Panc1 (cell line): ENCODE results near the gene CACNA1I. TPM values are rescaled to one million over a fixed set of nuclear protein-coding genes. Genes with fewer than 3 reads are reported as not detected.

ENCODE experiments used
- ATAC-seq: fragments of 200-7000 bp; cut with Tn5 transposase; 2 replicates; pipeline ENCODE4 v1.9.1; 2020; ENCODE audit warnings: mild to moderate bottlenecking, moderate library complexity
- BruUV-seq: library from RNA; stranded (reverse); fragments of 400-500 nt; replicated peaks from 2 replicates; lab custom pipeline; 2021; lab: Mats Ljungman, UMichigan
- CTCF ChIA-PET: fragments of 300-600 bp; sonication (Branson Sonifier 250); formaldehyde crosslinking; loops from one replicate; lab custom pipeline; 2022; ENCODE audit warnings: antibody characterized with exemption; lab: Charles Lee
- POLR2A ChIA-PET: fragments of 300-600 bp; sonication (Branson Sonifier 250); formaldehyde crosslinking; loops from one replicate; lab custom pipeline; 2022; ENCODE audit warnings: antibody characterized with exemption; lab: Charles Lee
- DNase-seq: peaks from one replicate; pipeline ENCODE4 v3.0.0-alpha.2; 2010; ENCODE audit warnings: low read depth, low spot score
- H3K27ac ChIP-seq: 2 replicates; pipeline ENCODE4 v1.5.1; 2011; ENCODE audit warnings: mild to moderate bottlenecking, low read length, inconsistent platforms
- H3K27me3 ChIP-seq: fragments of 200-500 bp; sonication (Bioruptor generic); 2 replicates; pipeline ENCODE4 v1.6.0; 2014; ENCODE audit warnings: low read length, inconsistent platforms; ENCODE audit not compliant: control insufficient read depth, insufficient read depth
- H3K36me3 ChIP-seq: fragments of 200-500 bp; sonication (Bioruptor generic); 2 replicates; pipeline ENCODE4 v1.5.1; 2014; ENCODE audit warnings: inconsistent platforms, mild to moderate bottlenecking, low read length, moderate library complexity; ENCODE audit not compliant: control insufficient read depth, insufficient read depth
- H3K4me1 ChIP-seq: 2 replicates; pipeline ENCODE4 v1.5.1; 2011; ENCODE audit warnings: inconsistent platforms, mild to moderate bottlenecking, low read length, moderate library complexity; ENCODE audit not compliant: control insufficient read depth, insufficient read depth
- H3K4me3 ChIP-seq, 2 experiments: 2 replicates each; pipeline ENCODE4 v1.5.1; 2011 to 2012; ENCODE audit warnings: low read depth in 2 of 2, low read length in 2 of 2, mild to moderate bottlenecking in 2 of 2, inconsistent platforms in 1 of 2, moderate library complexity in 1 of 2
- H3K9me3 ChIP-seq: fragments of 200-500 bp; sonication (Bioruptor generic); 2 replicates; pipeline ENCODE4 v1.5.1; 2014; ENCODE audit warnings: low read depth, mild to moderate bottlenecking, inconsistent platforms, low read length, moderate library complexity; ENCODE audit not compliant: control insufficient read depth, insufficient read depth
- POLR2AphosphoS5 ChIP-seq: IDR thresholded peaks from 2 replicates; pipeline ENCODE4 v1.6.1; 2012; ENCODE audit warnings: mild to moderate bottlenecking, low read depth, low read length, moderate library complexity
- SIN3A ChIP-seq: IDR thresholded peaks from 2 replicates; pipeline ENCODE4 v1.6.1; 2012; ENCODE audit warnings: low read depth, mild to moderate bottlenecking, low read length, moderate library complexity, borderline replicate concordance; ENCODE audit not compliant: insufficient read depth
- TCF7L2 ChIP-seq: IDR thresholded peaks from 2 replicates; pipeline ENCODE4 v1.6.1; 2011; ENCODE audit warnings: mild to moderate bottlenecking, low read depth, low read length, inconsistent platforms
- in situ Hi-C: cut with HindIII; loops from 2 replicates; pipeline ENCODE4 v1.10.0; 2016; ENCODE audit warnings: low sequenced_read_pairs, low pct_unique_long_range_greater_than_20kb
- intact Hi-C: fragments of 100-400 bp; cut with micrococcal nuclease; formaldehyde crosslinking; loops from one replicate; pipeline ENCODE4 v1.10.0; 2022; ENCODE audit not compliant: unreplicated experiment
- total RNA-seq: library from RNA; stranded (reverse); gene quantifications from one replicate; pipeline ENCODE4 v1.2.1, GENCODE V29; 2021; ENCODE audit not compliant: unreplicated experiment
- TF ChIP-seq, protein P1 (sequence below), 2 experiments: IDR thresholded peaks; 2 replicates each; pipeline ENCODE4 v1.6.1; 2011 to 2012; ENCODE audit warnings: low read depth in 2 of 2, control low read depth in 1 of 2, low read length in 1 of 2, mild to moderate bottlenecking in 1 of 2, moderate library complexity in 1 of 2; ENCODE audit not compliant: insufficient read depth in 1 of 2
- TF ChIP-seq, protein P2 (sequence below): fragments of 450-650 bp; IDR thresholded peaks from 2 replicates; pipeline ENCODE4 v1.5.1; 2017; ENCODE audit warnings: mild to moderate bottlenecking

CACNA1I gene
- total RNA-seq, 1 experiment from 2014 or later: 0.23 TPM

DNA sequence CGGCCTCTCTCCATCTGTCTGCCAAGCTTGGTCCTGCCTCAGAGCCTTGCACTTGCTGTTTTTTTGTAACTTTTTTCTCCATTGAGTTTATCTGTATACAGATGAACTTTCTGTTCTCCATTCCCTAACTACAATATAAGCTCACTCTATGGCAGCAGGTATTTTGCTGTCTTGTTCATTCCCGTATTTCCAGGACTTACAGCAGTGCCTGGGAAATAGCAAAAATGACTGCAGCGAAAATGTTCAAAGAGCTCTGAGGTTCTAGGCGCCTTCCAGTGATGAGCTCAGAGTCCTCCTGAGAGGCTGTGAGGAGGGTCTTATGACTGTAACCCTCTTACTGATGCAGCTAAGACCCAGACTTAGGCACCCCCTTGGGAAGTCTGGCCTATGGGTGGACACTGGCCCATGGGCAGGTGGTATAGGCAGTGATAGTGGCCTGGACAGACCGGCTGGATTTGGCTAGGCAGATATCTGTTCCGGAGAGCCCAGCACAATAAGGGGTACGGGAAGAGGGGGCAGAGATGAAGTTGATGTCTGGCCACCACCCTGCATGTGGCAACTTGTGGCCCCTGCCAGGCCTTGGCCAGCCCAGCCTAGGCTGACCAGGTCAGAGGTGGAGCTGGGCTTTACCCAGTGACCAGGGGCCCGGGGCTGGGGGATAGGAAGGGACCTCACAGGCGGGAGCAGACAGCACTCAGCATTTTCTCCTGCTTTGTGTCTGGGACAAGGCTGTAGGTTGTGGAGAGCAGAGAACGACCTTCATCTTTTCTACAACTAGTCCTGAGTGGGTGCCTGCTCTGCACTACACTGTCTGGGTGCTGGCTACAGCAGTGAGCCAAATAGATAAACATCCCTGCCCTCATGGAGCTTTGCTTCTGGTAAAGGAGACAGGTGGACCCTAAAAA is 45.5 kb upstream of the CACNA1I start:
- ATAC-seq (no peak), DNase-seq (no peak)
- H3K4me3 ChIP-seq: no peak overlapping the region
- POLR2A ChIA-PET: interaction anchor here (0.5 kb wide), 1 partner anchor 207 kb away, joined by 3 read pairs; no protein-coding TSS in a partner anchor
- H3K27ac ChIP-seq: 0 out of 2 replicates have a peak overlapping the region, but pooled peaks have one; percentile 1
- H3K36me3 ChIP-seq: peaks cover 10% of the 10 kb centered on the region
- BruUV-seq: no TSS peak
- intact Hi-C loops: no loop called here
- CTCF ChIA-PET: interaction anchor here (1.2 kb wide), 2 partner anchors 29 to 31 kb away, joined by 3 to 4 read pairs; no protein-coding TSS in a partner anchor
- H3K4me1 ChIP-seq: peaks cover 32% of the 10 kb centered on the region
- no peaks in the 10 kb centered on the region for H3K9me3 ChIP-seq
- H3K27me3 ChIP-seq: no peaks in the 10 kb centered on the region
- TF ChIP-seq, protein P1, sequence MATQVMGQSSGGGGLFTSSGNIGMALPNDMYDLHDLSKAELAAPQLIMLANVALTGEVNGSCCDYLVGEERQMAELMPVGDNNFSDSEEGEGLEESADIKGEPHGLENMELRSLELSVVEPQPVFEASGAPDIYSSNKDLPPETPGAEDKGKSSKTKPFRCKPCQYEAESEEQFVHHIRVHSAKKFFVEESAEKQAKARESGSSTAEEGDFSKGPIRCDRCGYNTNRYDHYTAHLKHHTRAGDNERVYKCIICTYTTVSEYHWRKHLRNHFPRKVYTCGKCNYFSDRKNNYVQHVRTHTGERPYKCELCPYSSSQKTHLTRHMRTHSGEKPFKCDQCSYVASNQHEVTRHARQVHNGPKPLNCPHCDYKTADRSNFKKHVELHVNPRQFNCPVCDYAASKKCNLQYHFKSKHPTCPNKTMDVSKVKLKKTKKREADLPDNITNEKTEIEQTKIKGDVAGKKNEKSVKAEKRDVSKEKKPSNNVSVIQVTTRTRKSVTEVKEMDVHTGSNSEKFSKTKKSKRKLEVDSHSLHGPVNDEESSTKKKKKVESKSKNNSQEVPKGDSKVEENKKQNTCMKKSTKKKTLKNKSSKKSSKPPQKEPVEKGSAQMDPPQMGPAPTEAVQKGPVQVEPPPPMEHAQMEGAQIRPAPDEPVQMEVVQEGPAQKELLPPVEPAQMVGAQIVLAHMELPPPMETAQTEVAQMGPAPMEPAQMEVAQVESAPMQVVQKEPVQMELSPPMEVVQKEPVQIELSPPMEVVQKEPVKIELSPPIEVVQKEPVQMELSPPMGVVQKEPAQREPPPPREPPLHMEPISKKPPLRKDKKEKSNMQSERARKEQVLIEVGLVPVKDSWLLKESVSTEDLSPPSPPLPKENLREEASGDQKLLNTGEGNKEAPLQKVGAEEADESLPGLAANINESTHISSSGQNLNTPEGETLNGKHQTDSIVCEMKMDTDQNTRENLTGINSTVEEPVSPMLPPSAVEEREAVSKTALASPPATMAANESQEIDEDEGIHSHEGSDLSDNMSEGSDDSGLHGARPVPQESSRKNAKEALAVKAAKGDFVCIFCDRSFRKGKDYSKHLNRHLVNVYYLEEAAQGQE (IDR thresholded peaks at IDR 0.05; ENCODE audit: insufficient read depth in 1 of 2, low read depth in 2 of 2, low read length in 1 of 2): no peak
- TF ChIP-seq SIN3A: no peak
- in situ Hi-C loops: no loop called here

DNA sequence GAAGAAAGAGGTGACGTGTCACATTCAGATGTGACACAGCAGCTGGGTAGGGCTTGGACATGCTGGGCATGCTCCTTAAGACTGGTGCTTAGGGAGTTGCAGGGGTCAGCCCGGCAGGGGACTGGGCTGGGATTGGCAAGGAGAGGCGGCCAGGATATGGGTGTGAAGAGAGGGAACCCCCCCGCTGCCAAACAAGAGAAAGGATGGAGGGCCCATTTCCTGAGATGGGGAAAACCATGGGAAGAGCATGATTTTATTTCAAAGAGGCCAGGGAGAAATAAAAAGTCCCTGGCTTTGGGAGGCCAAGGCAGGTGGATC is 44.9 kb upstream of the CACNA1I start:
- no peak for DNase-seq
- Histone ChIP-seq H3K9me3 (no peaks in the 10 kb centered on the region), H3K4me3 (no peak overlapping the region), H3K36me3 (peaks cover 8% of the 10 kb centered on the region), H3K4me1 (peaks cover 37% of the 10 kb centered on the region), H3K27ac (no peak overlapping the region), H3K27me3 (no peaks in the 10 kb centered on the region)
- ATAC-seq: no peak
- intact Hi-C loops: no loop called here
- TF ChIP-seq POLR2AphosphoS5 (no peak), SIN3A (no peak), TCF7L2 (no peak)
- TF ChIP-seq, protein P2, sequence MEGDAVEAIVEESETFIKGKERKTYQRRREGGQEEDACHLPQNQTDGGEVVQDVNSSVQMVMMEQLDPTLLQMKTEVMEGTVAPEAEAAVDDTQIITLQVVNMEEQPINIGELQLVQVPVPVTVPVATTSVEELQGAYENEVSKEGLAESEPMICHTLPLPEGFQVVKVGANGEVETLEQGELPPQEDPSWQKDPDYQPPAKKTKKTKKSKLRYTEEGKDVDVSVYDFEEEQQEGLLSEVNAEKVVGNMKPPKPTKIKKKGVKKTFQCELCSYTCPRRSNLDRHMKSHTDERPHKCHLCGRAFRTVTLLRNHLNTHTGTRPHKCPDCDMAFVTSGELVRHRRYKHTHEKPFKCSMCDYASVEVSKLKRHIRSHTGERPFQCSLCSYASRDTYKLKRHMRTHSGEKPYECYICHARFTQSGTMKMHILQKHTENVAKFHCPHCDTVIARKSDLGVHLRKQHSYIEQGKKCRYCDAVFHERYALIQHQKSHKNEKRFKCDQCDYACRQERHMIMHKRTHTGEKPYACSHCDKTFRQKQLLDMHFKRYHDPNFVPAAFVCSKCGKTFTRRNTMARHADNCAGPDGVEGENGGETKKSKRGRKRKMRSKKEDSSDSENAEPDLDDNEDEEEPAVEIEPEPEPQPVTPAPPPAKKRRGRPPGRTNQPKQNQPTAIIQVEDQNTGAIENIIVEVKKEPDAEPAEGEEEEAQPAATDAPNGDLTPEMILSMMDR: no peak
- TF ChIP-seq, protein P1 (IDR thresholded peaks at IDR 0.05; ENCODE audit: insufficient read depth in 1 of 2, low read depth in 2 of 2, low read length in 1 of 2): no peak
- ChIA-PET CTCF (no interaction called here), POLR2A (interaction anchor here (0.5 kb wide), 1 partner anchor 208 kb away, joined by 3 read pairs; no protein-coding TSS in a partner anchor)
- in situ Hi-C loops: no loop called here
- no TSS peak for BruUV-seq
